GM12891 (cell line): ENCODE measurements around the gene KRT9.
"Not testable (repeated sequence)": the region's sequence is repeated elsewhere in the genome, so short reads cannot be mapped to it uniquely, and the experiment has no call there.

Experiments
- DNase-seq: peaks from one replicate; pipeline ENCODE4 v3.0.0; 2011; ENCODE audit warnings: low spot score; ENCODE audit not compliant: insufficient read length
- FAIRE-seq: peaks from 2 replicates; lab custom pipeline; 2011; peaks lifted over from hg19 to GRCh38; lab: Jason Lieb, UNC
- PAX5 ChIP-seq: IDR thresholded peaks from 2 replicates; pipeline ENCODE4 v1.6.1; 2011; ENCODE audit warnings: low read length, moderate library complexity, mild to moderate bottlenecking; ENCODE audit not compliant: insufficient read depth, severe bottlenecking
- POLR2A ChIP-seq: IDR thresholded peaks from 2 replicates; pipeline ENCODE4 v1.6.1; 2011; ENCODE audit warnings: low read depth, low read length, control low read depth
- POLR2AphosphoS5 ChIP-seq: IDR thresholded peaks from 2 replicates; pipeline ENCODE4 v1.6.1; 2011; ENCODE audit warnings: low read depth, low read length, control low read depth
- POU2F2 ChIP-seq: IDR thresholded peaks from 2 replicates; pipeline ENCODE4 v1.6.1; 2011; ENCODE audit warnings: low read depth, mild to moderate bottlenecking, control low read depth, low read length, moderate library complexity
- SPI1 ChIP-seq: IDR thresholded peaks from 2 replicates; pipeline ENCODE4 v1.6.1; 2011; ENCODE audit warnings: low read depth, low read length, control low read depth
- TAF1 ChIP-seq: IDR thresholded peaks from 2 replicates; pipeline ENCODE4 v1.6.1; 2011; ENCODE audit warnings: low read depth, low read length, control low read depth

The KRT9 gene

GRCh38 chr17:41544491-41544892 lies 27.4 kb downstream of the KRT9 start:
- TF ChIP-seq POLR2AphosphoS5: no peak
- no peak for TF ChIP-seq TAF1
- TF ChIP-seq POU2F2: no peak
- TF ChIP-seq POLR2A: no peak
- TF ChIP-seq PAX5: no peak
- TF ChIP-seq SPI1: no peak
- FAIRE-seq (no peak), DNase-seq (no peak)

- not testable (repeated sequence) for FAIRE-seq, DNase-seq
These were observed 29.1 kb downstream of the KRT9 start for GRCh38 chr17:41542786-41543185.

GRCh38 chr17:41542357-41542756 lies 29.5 kb downstream of the KRT9 start:
- FAIRE-seq (no peak), DNase-seq (no peak)
- no peak for TF ChIP-seq POU2F2
- no peak for TF ChIP-seq POLR2A
- no peak for TF ChIP-seq POLR2AphosphoS5
- TF ChIP-seq SPI1: no peak
- TF ChIP-seq TAF1: no peak
- no peak for TF ChIP-seq PAX5

GRCh38 chr17:41540921-41541625 lies 30.8 kb downstream of the KRT9 start:
- no peak for FAIRE-seq

GRCh38 chr17:41539979-41540701 lies 31.7 kb downstream of the KRT9 start:
- no peak for TF ChIP-seq POLR2AphosphoS5
- no peak for TF ChIP-seq POLR2A
- TF ChIP-seq PAX5: no peak
- TF ChIP-seq POU2F2: no peak
- no peak for TF ChIP-seq SPI1
- TF ChIP-seq TAF1: no peak
- FAIRE-seq (no peak), DNase-seq (no peak)

More at GRCh38 chr17:41540921-41541625, 30.8 kb downstream of the KRT9 start:
- TF ChIP-seq PAX5: no peak
- TF ChIP-seq SPI1: no peak
- no peak for TF ChIP-seq POLR2AphosphoS5
- TF ChIP-seq TAF1: no peak
- no peak for TF ChIP-seq POLR2A
- TF ChIP-seq POU2F2: no peak
- no peak for DNase-seq

GRCh38 chr17:41539071-41539492 lies 32.8 kb downstream of the KRT9 start:
- DNase-seq (no peak), FAIRE-seq (no peak)
- TF ChIP-seq POU2F2 (no peak), POLR2A (no peak), PAX5 (no peak), SPI1 (no peak), POLR2AphosphoS5 (no peak), TAF1 (no peak)

- DNase-seq (no peak), FAIRE-seq (no peak)
- TF ChIP-seq SPI1 (no peak), PAX5 (no peak), TAF1 (no peak), POLR2A (no peak), POU2F2 (no peak), POLR2AphosphoS5 (no peak)
These were observed 33.3 kb downstream of the KRT9 start for GRCh38 chr17:41538565-41538991.

GRCh38 chr17:41537990-41538389 lies 33.9 kb downstream of the KRT9 start:
- no peak for TF ChIP-seq PAX5
- no peak for TF ChIP-seq POU2F2
- no peak for TF ChIP-seq SPI1
- no peak for TF ChIP-seq POLR2AphosphoS5
- no peak for TF ChIP-seq TAF1
- no peak for TF ChIP-seq POLR2A
- FAIRE-seq (no peak), DNase-seq (no peak)

- DNase-seq: no peak
- FAIRE-seq: no peak
- no peak for TF ChIP-seq SPI1
- no peak for TF ChIP-seq POU2F2
- TF ChIP-seq TAF1: no peak
- TF ChIP-seq POLR2A: no peak
- no peak for TF ChIP-seq POLR2AphosphoS5
- TF ChIP-seq PAX5: no peak
These were observed 34.3 kb downstream of the KRT9 start for GRCh38 chr17:41537614-41537954.
